Endothelial cell (in vitro differentiated cells): ENCODE results near the gene VAV1. TPM values are rescaled to one million over a fixed set of nuclear protein-coding genes. Genes with fewer than 3 reads are reported as not detected.
"Not testable (repeated sequence)": the region's sequence is repeated elsewhere in the genome, so short reads cannot be mapped to it uniquely, and the experiment has no call there.

Experiments
- DNase-seq: peaks from one replicate; pipeline ENCODE4 v3.0.0; 2021; ENCODE audit warnings: low spot score
- H3K27ac Mint-ChIP-seq: one replicate; pipeline ENCODE4 v1.8.0; 2021; ENCODE audit warnings: mixed read lengths, inconsistent platforms; ENCODE audit not compliant: unreplicated experiment
- H3K27me3 Mint-ChIP-seq: one replicate; pipeline ENCODE4 v1.8.0; 2021; ENCODE audit warnings: mild to moderate bottlenecking, moderate library complexity, mixed read lengths, inconsistent platforms; ENCODE audit not compliant: unreplicated experiment
- H3K36me3 Mint-ChIP-seq: one replicate; pipeline ENCODE4 v1.8.0; 2021; ENCODE audit warnings: mild to moderate bottlenecking, low read depth, mixed read lengths, inconsistent platforms; ENCODE audit not compliant: unreplicated experiment
- H3K4me1 Mint-ChIP-seq: one replicate; pipeline ENCODE4 v1.8.0; 2021; ENCODE audit warnings: mild to moderate bottlenecking, mixed read lengths, inconsistent platforms; ENCODE audit not compliant: unreplicated experiment
- H3K4me3 Mint-ChIP-seq: one replicate; pipeline ENCODE4 v1.8.0; 2021; ENCODE audit warnings: mild to moderate bottlenecking, mixed read lengths, inconsistent platforms; ENCODE audit not compliant: unreplicated experiment
- H3K9me3 Mint-ChIP-seq: one replicate; pipeline ENCODE4 v1.8.0; 2021; ENCODE audit warnings: mixed read lengths, inconsistent platforms; ENCODE audit not compliant: unreplicated experiment
- CTCF ChIP-seq: fragments of 200-600 bp; sonication (generic); IDR thresholded peaks from one replicate; pipeline ENCODE4 v1.5.0; 2021; ENCODE audit warnings: antibody characterized with exemption; ENCODE audit not compliant: unreplicated experiment
- total RNA-seq: library from RNA; stranded (reverse); fragmentation: NEBNext Ultra II Directional; extraction: Animal tissue kit (Norgen Biotek cat#: 25700); gene quantifications from one replicate; pipeline ENCODE4 v1.2.1, GENCODE V29; 2021; ENCODE audit not compliant: unreplicated experiment

Gene VAV1
- total RNA-seq, 1 donor from 2014 or later, result not detected

- peaks cover 27% of the 10 kb centered on the region for H3K36me3 Mint-ChIP-seq
- no peak for TF ChIP-seq CTCF
- H3K4me1 Mint-ChIP-seq, result no peaks in the 10 kb centered on the region
- peaks cover 4% of the 10 kb centered on the region for H3K27me3 Mint-ChIP-seq
- DNase-seq, result no peak
- H3K9me3 Mint-ChIP-seq, result no peaks in the 10 kb centered on the region
- H3K27ac Mint-ChIP-seq, result no peak overlapping the region
- H3K4me3 Mint-ChIP-seq, result peak overlapping the region; percentile 39
Measured at GRCh38 chr19:6744381-6745301, 27.9 kb upstream of the VAV1 start.

DNA sequence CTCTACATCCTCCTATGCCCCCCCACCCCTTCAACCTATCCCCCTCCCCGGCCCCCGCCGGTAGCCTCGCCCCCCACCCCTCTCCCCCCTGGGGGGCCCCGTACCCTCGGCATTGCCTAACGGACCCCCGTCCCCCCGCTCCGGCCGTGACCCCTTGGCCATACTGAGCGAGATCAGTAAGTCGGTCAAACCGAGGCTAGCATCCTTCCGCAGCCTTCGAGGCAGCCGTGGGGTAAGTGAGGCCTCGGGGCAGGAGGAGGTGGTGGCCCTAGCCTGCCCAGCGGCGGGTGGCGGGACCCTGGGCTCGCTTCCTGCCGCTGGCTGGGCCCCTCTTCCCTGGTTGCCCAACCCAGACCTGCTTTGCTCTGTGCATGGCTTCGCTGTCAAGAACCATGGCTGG is 26.5 kb upstream of the VAV1 start:
- H3K4me1 Mint-ChIP-seq, result no peaks in the 10 kb centered on the region
- H3K36me3 Mint-ChIP-seq, result peaks cover 30% of the 10 kb centered on the region
- peaks cover 4% of the 10 kb centered on the region for H3K27me3 Mint-ChIP-seq
- H3K9me3 Mint-ChIP-seq, result no peaks in the 10 kb centered on the region
- peak overlapping the region; percentile 44 for H3K4me3 Mint-ChIP-seq
- H3K27ac Mint-ChIP-seq, result no peak overlapping the region
- no peak for TF ChIP-seq CTCF
- no peak for DNase-seq

- not testable (repeated sequence) for H3K4me3 Mint-ChIP-seq, H3K9me3 Mint-ChIP-seq, H3K4me1 Mint-ChIP-seq, H3K27me3 Mint-ChIP-seq, H3K27ac Mint-ChIP-seq, DNase-seq
- H3K36me3 Mint-ChIP-seq, result peaks cover 33% of the 10 kb centered on the region
Measured at GRCh38 chr19:6748543-6748942, 24.0 kb upstream of the VAV1 start.

GRCh38 chr19:6750062-6750461 is 22.4 kb upstream of the VAV1 start:
- Mint-ChIP-seq H3K27ac (no peak overlapping the region), H3K36me3 (peaks cover 23% of the 10 kb centered on the region), H3K4me3 (peak overlapping the region; percentile 71), H3K4me1 (no peaks in the 10 kb centered on the region), H3K27me3 (peaks cover 3% of the 10 kb centered on the region), H3K9me3 (no peaks in the 10 kb centered on the region)
- DNase-seq, result no peak
- no peak for TF ChIP-seq CTCF

- H3K27ac Mint-ChIP-seq, result no peak overlapping the region
- DNase-seq, result no peak
- peaks cover 16% of the 10 kb centered on the region for H3K36me3 Mint-ChIP-seq
- peaks cover 3% of the 10 kb centered on the region for H3K27me3 Mint-ChIP-seq
- H3K9me3 Mint-ChIP-seq, result no peaks in the 10 kb centered on the region
- H3K4me1 Mint-ChIP-seq, result no peaks in the 10 kb centered on the region
- no peak for TF ChIP-seq CTCF
- peak overlapping the region; percentile 37 for H3K4me3 Mint-ChIP-seq
Measured at GRCh38 chr19:6751189-6751588, 21.3 kb upstream of the VAV1 start.
